Activated CD4-positive, alpha-beta T cell treated with anti-CD3 and anti-CD28 coated beads, Interleukin-2, amount 50 U/mL, for 24 hours (primary cell): ENCODE results near the gene DAPK2.
"Not testable (repeated sequence)": the region's sequence is repeated elsewhere in the genome, so short reads cannot be mapped to it uniquely, and the experiment has no call there.

Experiments used
- DNase-seq, 2 donors: peaks; one replicate each; pipeline ENCODE4 v3.0.0-alpha.2; 2020; ENCODE audit warnings: low read depth in 1 of 2, low spot score in 1 of 2

DAPK2 gene

DNA sequence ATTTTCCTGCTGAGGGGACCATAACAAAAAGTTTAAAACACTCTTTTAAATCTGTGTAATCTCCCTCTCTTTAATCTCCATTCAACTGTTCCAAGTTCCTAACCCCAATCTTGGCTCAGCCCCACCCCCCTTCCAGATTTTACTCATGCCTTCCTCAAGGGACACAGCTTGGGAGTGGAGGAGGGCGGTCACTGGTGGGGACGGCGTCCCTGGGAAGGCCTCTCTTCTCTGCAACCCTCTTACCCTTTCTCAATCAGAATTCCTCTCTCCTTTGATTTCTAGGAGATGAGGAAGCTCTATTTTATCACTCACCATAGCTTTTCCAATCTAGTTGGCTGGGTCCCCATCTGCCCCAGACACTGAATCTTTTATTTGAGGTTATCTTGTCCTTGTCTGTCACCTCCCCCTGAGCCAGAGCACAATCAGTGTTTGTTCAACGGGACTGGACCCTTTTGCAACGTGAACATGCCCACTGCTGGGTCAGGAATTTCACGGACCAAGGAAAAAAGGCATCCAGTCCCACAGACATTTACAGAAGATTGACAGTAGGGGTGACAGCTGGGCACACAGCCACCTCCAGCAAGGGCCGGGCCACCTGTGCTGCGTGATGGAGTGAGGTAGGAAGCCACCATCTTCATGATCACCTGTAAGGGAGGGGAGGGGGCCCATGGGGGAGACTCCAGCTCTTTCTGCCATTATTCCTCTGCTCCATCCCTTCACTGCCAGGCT lies 128.5 kb downstream of the DAPK2 start:
- DNase-seq: no peak

DNA sequence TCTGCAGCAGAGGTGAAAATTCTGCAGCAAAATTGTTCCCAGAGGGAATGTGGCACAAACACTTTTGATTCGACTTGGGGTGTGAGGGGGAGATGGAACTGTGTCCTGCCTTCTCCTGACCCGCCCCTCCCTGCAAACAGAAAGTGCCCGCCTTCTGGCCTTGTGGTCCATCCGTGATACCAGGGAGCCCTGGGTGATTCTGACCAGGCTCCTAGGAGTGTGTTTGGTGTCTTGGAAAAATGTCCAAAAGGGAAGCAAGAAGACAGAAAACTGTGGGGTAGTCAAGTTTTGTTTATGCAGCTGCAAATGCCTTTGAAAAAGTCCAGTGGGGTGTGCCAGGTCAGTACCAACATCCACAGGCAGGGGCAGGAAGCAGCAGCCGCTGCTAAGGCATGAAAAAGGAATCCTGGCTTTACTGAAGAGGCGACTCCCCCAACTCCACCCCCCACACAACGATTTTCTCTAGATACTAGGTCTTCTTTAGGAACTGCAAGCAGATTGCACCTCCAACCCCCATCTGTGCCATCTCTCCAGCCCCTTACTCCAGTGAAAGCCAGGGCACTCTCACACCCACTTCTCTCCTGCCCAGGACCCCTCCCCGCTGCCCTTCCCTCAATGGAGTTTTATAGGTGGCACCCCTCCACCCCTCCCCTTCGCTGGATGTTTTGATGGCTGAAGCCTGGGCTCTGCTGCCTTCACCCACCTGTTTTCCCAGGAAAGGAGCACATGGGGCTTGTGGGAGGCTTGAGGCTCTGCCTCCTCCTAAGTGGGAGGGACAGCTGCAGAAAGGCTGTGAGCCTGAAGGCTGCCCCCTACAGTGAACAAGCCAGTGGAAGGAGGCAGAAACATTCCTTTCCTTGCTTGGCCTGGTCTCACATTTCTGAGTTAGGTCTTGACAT lies 130.2 kb downstream of the DAPK2 start:
- DNase-seq: no peak

DNA sequence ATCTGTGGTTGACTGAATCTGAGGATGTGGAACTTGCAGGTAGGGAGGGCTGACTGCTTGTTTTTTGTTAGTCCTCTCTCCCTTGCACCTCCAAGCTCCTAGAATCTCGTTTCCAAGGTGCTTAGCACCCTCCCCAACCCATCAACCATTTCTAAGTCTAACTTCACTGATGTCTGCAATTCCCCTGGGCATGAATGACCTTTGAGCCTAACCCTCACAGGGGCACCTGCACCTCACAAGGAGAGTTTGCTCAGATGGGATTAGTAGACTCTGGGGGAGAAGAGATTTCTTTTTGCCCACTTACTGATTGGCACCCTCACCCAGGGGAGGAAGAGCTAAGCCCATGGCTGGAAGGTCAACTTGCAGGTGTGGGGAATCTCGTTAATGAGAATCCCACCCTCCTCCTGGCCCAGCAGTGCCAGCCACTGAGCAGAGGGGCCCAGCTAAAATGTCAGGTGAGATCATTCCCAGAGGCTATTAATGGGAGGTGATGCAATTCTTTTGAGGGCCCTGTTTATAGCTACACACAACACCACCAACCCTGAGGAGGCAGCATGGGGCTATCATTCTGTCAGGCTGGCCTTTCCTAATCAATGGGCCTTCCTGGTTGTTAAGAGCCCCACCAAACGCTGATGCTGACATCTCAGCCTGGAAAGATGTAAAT lies 130.9 kb downstream of the DAPK2 start:
- DNase-seq: no peak

DNA sequence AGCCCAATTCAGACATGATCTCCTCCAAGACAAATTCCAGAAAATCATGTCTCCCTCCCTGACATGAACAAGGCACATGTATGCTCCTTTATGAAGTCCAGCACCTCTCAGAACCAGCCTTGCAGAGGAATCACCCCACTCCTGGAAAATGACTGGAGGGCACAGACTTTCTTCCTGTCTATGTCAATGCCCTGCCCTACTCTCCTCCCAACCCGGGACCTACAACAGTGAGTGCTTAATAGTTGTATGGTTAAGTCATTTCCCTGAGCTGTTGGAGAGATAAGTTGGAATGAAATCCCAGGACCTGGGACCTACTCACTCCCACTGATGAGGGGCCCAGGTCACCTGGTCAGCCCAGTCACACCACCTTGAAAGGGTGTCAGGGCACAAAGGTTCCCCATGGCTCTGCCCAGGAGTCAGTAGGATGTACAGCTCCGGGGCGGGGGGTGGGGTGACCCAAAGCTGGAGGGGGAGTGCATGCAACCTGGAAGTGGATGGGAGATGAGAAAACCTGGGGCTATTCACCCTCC lies 132.4 kb downstream of the DAPK2 start:
- no peak for DNase-seq

DNA sequence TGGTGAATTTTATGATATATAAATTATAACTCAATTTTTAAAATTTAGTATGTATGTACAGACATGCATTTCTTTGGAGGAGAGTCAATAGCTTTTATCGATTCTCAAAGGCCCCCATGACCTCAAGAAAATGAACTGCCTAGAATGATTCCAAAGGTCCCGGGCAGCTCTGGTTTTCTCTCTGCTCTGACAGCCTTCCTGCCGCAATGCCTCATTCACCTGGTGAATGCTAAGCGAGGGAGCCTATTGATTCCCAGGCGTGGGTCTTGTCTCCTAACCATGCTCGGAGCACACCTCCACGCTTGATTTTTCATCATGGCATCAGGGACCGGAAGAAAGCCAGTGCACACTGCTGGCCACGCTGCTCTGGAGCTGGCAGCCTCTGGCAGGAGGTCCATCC lies 132.9 kb downstream of the DAPK2 start:
- DNase-seq: no peak

DNA sequence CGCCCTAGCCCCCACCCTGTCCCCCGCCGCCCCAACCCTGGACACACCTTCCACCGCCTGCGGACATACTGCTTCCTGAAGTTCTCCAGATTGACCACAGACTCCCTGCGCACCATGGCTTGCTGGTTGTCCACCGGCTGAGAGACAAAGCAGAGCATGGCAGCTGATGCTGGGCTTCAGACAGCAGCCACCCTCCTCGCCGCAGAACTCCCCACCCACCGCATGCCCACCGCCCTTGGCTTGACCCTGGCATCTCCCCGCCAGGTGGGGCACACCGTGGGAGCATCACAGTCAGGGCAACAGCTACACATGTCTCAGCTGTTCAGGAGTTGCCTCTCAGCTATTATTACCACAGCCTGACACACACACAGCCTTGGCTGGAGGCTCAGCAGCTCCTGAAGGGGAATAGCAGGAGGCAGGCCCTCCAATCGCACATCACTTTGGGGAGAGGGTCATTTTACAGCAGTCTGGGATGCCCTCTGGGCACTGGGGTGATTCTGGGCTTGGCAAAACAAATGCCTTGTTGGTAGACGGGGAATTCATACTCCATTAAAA lies 134.1 kb downstream of the DAPK2 start:
- DNase-seq: no peak

DNA sequence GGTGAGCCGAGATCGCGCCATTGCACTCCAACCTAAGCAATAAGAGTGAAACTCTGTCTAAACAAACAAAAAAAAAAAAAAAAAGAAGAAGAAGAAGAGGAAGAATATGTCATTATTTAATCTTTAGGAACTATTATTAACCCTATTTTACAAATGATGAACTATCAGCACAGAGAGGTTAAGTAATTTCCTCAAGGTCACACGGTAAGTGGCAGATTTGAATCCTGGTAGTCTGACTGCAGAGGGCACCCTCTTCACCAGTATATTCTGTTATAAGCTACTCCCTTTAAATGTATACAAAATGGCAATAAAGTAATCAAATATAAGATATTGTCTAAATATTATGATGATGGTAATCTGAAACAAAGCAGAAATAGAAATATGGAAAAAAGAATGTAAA lies 135.1 kb downstream of the DAPK2 start:
- no peak for DNase-seq

DNA sequence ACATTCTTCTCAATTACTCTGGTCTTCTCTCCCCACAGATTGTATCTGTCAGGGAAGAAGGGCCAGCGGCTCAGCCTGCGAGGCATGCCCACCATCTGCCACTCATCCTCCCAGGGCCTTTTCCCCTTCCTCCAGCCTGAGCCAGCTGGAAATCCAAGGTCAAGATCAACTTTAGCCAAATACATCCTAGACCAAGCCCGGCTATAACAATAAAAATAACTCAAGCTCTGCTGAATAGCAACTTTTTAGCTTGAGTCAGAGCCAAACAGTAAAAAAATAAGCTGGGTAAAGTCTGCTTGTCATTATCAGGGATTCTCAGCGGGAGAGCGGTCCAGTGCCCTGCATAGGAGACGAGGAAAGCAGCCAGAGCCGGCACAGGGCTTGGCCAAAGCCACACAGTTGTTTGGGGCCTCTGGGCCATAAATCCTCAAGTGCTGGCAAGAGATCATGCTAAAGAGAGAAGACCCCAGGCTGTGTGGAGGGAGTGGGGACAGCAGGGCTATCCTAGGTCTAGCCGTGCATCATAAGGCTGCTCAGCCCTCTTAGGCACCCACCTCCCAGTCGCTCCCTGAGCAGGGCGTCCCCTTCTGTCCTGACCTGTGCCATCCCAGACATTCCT lies 136.4 kb downstream of the DAPK2 start:
- DNase-seq: no peak

DNA sequence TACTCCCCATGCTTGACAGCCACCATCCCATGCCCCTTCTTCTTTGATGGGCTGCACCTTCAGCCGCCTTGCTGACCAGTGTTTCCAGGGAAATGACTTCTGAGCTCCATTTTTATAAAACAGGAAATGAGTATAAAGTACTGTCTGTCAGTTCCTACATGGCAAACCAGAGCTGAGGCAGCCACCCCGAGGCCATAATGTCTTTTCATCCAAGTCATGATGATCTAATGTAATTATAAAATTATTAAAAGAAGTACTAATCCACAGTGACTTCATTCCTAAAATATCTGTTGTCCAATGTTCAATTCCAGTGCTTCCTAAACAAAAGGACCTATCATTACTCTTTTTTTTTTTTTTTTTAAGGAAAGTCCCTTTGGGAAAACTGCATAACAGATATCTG lies 137.3 kb downstream of the DAPK2 start:
- DNase-seq: no peak

DNA sequence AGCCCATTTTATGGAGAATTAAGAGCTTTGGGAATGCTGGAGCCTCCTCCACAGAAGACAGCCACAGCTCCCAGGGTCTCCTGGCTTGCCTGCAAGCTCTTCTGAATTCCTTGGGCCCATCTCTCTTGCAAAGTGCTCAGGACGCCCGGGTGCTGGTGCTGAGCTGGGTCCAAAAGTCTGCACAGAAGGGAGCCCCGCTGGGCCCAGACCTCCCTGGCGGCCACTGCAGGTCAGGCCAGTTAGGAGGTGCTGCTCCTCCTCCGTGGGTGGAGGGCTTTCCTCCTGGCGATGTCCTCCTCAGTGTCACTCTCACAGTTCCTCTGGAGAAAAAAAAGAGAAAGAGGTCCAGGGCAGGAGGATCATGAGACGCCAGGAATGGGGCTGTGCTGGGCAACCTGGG lies 138.0 kb downstream of the DAPK2 start:
- DNase-seq: no peak

DNA sequence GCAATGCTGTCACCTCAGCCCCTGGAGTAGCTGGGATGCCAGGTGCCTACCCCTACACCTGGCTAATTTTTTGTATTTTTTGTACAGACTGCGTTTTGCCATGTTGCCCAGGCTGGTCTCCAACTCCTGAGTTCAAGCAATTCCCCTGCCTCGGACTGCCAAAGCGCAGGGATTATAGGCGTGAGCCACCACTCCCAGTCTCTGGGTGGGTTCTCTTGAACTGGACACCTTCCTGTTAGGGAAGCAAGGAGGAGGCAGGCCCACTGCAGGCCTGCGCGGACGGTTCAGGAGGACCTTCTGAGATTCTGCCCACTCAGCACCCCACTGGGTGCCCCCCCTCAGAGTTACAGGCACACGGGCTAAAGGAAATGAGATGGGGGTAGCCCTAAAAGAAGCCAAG lies 138.8 kb downstream of the DAPK2 start:
- no peak for DNase-seq

DNA sequence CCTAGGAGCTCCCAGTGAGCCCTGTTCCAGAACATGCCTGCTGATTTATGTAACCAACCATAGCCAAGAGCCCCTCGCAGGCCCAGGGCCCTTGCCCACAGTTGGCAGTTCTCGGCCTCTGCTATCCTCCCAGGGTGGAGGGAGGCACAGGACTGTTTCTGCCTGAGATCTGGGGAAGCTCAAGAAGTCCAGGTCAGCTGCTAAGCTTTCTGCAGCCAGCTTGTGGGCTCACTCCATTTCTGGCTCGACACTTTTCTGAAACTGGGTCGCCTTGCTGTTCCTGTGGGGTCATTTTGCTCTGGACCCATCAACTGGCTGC lies 140.1 kb downstream of the DAPK2 start:
- no peak for DNase-seq

DNA sequence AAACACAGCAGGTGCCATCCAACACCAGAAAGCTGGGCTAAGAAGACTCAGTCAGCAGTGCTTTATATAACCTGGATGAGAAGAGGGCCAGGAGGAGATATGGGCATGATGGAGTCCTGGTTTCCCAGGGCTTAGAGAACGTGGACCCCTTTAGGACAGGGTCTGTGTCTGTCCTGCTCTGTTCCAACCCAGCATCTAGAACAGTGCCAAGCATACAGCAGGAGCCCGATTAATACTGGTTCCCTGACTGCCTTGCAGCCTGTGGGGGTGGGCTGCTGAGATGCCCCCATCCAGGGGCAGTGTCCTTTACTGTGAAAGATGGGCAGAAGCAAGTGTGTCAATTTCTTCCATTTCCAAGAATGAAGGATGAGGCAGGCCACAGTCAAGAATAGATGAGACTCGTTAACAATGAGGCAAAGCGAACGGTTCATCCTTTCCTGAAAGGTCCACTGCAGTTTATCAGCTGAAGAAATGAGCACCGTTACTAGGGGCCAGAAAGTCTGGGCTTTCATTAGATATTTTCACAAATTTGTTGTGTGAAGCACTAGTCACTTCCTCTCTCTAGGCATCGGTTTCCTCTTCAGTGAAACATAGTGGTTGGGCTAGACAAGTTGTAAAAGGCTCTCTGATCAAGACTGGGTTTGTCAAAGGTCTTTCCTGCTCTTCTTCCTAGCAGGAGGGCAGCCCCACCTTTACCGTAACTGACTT lies 140.6 kb downstream of the DAPK2 start:
- no peak for DNase-seq

DNA sequence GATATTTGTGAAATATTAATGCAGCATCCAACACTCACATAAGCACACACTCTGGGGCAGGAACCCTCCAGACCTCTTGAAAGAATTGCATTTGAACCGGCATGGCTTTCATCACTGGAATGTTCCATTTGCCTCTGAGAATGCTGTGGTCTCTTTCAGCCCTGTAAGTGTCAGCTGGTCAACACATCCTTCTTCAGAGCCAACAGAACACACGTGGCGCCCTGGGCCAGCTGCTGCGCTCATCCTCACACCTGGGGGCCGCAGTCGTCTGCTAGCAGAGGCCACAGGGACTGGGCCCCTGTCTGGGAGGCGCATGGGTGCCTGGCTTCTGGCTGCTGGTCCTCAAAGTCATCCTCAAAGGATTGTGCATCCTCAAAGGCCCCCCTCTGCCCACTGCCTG lies 141.2 kb downstream of the DAPK2 start:
- no peak for DNase-seq

DNA sequence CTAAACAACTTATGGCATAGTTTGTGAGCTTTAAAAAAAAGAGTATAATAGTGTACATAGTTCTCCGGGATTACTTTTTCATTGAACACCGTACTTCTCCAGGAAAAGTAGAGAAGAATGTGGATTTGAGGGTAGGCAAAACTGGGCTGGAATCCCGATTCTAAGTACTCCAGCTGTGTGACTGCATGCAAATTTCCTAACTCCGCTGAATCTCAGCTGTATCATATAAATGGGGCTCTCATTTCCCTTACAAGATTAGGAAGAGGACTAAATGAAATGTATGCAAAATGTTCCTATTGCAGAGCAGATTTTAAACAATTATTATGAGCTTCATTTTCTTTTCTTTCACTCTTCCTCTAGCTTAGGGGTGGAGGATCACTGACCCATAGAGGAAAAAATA lies 142.2 kb downstream of the DAPK2 start:
- DNase-seq: no peak

DNA sequence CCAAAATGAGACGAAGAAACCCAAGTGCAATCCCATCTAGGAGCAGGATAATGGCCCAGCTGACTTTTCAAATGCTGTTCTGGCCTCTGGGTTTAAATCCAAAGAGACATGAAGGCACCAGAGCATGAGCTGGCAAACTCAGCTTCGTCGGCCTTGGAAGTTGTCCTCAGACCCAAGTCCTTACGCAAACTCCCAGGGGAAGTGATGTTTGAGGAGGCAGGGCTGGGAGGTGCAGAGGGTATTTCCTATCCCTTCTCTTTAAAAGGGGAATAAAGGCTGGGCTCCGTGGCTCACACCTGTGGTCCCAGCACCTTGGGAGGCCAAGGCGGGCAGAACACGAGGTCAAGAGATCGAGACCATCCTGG lies 143.6 kb downstream of the DAPK2 start:
- DNase-seq: no peak

DNA sequence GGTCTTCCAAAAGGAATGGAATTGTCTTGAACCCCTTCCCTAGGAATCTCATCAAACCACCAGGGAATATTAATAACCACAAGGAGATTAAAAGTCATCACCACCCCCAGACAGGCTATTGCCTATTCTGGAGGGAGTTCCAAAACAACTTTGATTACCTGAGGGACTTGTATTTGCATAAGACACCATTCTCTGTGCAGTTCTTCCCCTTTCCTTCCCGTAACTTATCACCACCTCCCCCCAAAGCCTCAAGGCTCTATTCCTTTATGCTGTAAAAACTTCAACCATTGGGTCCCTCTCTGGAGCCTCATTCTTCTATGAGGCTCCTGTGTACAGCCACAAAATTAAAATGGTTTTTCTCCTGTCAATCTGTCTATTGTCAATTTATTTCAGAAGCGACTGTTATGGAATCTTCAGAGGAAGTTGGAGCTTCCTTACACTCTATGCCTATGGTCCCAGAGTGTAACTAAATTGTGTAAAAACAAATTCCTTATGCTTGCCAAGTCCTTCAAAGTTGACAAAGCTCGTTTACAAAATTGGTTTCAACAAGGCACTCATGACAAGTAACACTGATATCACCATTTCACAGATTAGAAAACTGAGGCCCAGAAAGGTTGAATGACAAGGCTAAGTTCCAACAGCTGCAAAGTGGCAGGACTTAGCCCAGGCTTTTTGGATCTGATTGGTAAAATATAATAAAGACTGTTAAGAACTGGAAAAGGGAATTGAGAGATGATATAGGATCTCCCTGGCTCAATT lies 144.2 kb downstream of the DAPK2 start:
- DNase-seq: no peak

DNA sequence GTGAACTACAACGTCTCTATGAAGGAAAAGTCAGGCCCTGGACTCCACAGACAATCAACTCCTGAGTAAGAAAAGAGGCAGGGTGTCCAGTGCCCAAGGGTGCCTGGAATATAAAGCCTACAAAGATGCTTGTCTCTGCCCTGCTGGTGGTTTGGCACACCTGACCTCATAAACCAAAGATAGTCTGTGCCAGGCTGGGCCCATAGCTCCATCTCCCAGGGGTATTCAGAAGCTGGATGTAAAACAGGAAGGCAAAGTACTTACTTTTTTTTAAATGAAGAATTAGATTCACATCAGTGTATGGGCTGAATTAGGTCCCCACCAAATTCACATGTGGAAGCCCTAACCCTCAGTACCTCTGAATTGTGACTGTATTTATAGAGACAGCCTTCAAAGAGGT lies 146.0 kb downstream of the DAPK2 start:
- DNase-seq: no peak

DNA sequence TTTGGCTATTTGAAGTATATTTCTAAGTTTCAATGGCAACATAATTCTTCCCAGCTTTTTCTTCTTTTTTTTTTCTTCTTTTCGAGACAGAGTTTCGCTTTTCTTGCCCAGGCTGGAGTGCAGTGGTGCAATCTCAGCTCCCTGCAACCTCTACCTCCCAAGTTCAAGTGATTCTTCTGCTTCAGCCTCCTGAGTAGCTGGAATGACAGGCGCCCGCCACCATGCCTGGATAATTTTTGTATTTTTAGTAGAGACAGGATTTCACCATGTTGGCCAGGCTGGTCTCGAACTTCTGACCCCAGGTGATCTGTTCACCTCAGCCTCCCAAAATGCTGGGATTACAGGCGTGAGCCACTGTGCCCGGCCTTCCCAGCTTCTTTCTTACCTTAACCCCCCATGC lies 146.7 kb downstream of the DAPK2 start:
- not testable (repeated sequence) for DNase-seq

DNA sequence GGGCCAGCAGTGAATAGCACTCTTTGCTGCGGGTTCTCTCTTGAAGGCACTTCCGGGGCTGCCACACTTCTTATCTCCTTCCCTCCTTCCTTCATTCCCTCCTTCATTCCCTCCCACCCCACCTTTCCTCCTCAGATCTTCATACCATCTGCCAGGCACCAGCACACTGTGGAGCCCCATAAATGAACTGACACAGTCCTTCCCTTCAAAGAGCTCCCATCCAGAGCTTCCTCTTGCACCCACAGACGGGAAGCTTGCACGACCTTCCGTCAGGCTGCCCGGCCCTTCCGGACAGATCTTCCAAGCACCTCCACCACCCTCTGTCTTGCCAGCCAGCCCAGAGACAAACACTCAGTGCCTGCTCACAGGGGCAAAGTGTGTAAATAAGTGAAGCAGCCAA lies 147.1 kb downstream of the DAPK2 start:
- DNase-seq: no peak
